ENCODE results near the gene CDIP1. TPM values are rescaled to one million over a fixed set of nuclear protein-coding genes. Genes with fewer than 3 reads are reported as not detected.

CDIP1 gene
- total and polyA plus RNA-seq, 11 donors, result 33.3 to 51.1 (median 46.3) TPM

GRCh38 chr16:4508806-4509205, 29.8 kb downstream of the CDIP1 start:
- H3K27me3 ChIP-seq, result no peaks in the 10 kb centered on the region
- TF ChIP-seq POLR2A (IDR thresholded peaks at IDR 0.05) (no peak), CTCF (IDR thresholded peaks at IDR 0.05) (no peak)
- peaks cover 0 to 53% (median 35%) of the 10 kb centered on the region in 12 donors for H3K4me1 ChIP-seq
- H3K9me3 ChIP-seq, result no peaks in the 10 kb centered on the region
- ATAC-seq (no peak), DNase-seq (no peak)
- intact Hi-C loops (cut with DNase I), result loop anchor here in 9 of 10 donors (5.0 to 10.0 kb wide), 6 partner anchors 33 to 448 kb away; partner anchors contain the start of gene SEC14L5 (in 2 of the 9)
- H3K4me3 ChIP-seq, result no peak overlapping the region
- H3K36me3 ChIP-seq, result peaks cover 0 to 76% (median 66%) of the 10 kb centered on the region in 9 donors
- whole genome bisulfite sequencing, 4 donors, result 94 to 99% (median 96%) methylated on average over 2 to 3 of the region's 3 CpGs; no CpG with 5 or more reads in 1 of the 4 donors
- H3K27ac ChIP-seq, result no peak overlapping the region

GRCh38 chr16:4507588-4508345, 30.8 kb downstream of the CDIP1 start:
- intact Hi-C loops (cut with DNase I), result loop anchor here in 9 of 10 donors (2.0 to 10.0 kb wide), 8 partner anchors 35 to 450 kb away; partner anchors contain the start of gene SEC14L5 (in 2 of the 9)
- Histone ChIP-seq H3K4me3 (no peak overlapping the region), H3K9me3 (no peaks in the 10 kb centered on the region), H3K36me3 (peaks cover 0 to 74% (median 61%) of the 10 kb centered on the region in 9 donors), H3K4me1 (peaks cover 0 to 48% (median 26%) of the 10 kb centered on the region in 12 donors), H3K27ac (peak overlapping the region in 1 of 12 donors; percentile 1), H3K27me3 (no peaks in the 10 kb centered on the region)
- DNase-seq (no peak), ATAC-seq (no peak)
- no peak for TF ChIP-seq CTCF (IDR thresholded peaks at IDR 0.05)
- TF ChIP-seq POLR2A (IDR thresholded peaks at IDR 0.05), result no peak
- WGBS, 4 donors, result 89 to 93% (median 93%) methylated on average over 14 to 17 of the region's 17 CpGs

GRCh38 chr16:4506450-4506849, 32.1 kb downstream of the CDIP1 start:
- H3K9me3 ChIP-seq, result no peaks in the 10 kb centered on the region
- WGBS, 4 donors, result 0 to 6% (median 3%) methylated on average over 3 of the region's 3 CpGs
- H3K4me3 ChIP-seq, result no peak overlapping the region
- no peaks in the 10 kb centered on the region for H3K27me3 ChIP-seq
- ATAC-seq (peak; percentile 69 to 77 (median 70)), DNase-seq (peak in 4 of 5 donors; percentile 57 to 66 (median 61))
- H3K27ac ChIP-seq, result peak overlapping the region in 3 of 12 donors; percentile 21 to 84 (median 38)
- peaks cover 0 to 51% (median 26%) of the 10 kb centered on the region in 12 donors for H3K4me1 ChIP-seq
- peaks cover 0 to 62% (median 49%) of the 10 kb centered on the region in 9 donors for H3K36me3 ChIP-seq
- TF ChIP-seq POLR2A (IDR thresholded peaks at IDR 0.05) (no peak), CTCF (IDR thresholded peaks at IDR 0.05) (peak; percentile 71 to 87 (median 80))
- intact Hi-C loops (cut with DNase I), result loop anchor here (1.0 to 10.0 kb wide), 9 partner anchors 36 to 451 kb away; partner anchors contain the start of gene SEC14L5 (in 2 of the 10)
